GM19025 (cell line): ENCODE data around the gene TMEM145.

ENCODE experiments used
- ATAC-seq: cut with Tn5 transposase; IDR thresholded peaks from one replicate; pipeline ENCODE4 v1.9.1; 2021; ENCODE audit warnings: mild to moderate bottlenecking, low read depth, moderate library complexity; ENCODE audit not compliant: unreplicated experiment

Gene TMEM145

DNA sequence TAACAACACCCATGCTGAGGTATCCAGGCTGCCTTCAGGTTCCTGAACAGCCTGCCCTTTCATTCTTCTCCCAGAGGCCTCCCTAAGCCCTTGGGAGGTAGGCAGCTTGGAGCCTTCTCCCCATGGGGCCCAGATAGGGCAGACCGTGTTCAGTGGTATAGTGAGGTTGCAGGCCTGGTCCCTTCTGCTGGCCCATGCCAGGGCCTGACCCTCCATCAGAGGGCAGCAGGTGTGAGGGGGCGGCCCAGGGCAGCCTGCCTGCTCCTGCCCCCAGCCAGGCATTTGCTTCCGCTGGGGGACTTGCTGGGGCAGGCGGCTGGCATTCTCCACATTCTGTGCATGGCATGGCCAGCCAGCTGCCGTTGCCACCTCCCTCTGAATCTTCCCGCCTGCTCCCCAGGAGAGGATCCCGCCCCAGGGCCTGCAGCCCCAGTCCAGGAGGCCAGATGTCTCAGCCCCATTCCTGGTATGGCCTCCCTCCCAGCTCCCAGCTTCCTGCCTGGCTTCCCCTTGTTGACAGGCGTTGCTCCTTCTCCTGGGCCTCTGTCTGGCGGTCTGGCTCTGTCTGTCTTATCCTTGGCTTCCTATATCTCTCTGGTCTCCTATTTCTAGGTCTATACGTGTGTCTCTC lies 35.2 kb upstream of the TMEM145 start:
- no peak for ATAC-seq

DNA sequence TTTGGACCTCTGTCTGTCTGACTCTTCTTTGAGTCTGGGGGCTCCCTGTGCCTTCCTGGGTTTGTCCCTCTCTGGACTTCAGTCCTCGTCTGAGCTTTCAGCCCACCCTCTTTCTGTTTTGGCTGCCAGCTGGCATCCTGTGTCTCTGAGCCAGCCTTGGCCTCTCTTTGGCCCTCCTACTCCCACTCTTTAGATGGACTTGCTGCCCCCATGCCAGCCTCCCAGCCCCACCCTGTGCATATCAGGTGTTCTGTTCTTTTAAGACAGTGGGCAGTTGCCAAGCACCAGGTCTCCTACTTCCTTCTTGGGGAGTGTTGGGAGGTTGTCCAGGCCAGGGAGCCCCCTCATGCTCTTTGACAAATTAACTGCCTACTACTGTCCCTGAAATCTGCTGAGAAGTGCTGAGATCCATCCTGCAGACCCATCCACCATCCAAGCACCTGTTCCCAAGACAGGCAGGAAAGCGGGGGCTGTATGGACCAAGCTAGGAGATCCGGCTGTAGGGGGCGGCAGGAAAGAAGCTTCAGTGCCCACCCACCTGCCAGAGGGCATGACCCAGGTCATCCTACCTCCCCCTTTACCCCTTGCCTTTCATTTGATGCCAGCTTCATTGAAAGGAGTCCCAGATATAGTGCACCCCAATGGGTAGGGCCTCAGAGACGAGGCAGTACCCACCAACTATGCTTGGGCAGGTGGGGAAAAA lies 34.5 kb upstream of the TMEM145 start:
- ATAC-seq: no peak

DNA sequence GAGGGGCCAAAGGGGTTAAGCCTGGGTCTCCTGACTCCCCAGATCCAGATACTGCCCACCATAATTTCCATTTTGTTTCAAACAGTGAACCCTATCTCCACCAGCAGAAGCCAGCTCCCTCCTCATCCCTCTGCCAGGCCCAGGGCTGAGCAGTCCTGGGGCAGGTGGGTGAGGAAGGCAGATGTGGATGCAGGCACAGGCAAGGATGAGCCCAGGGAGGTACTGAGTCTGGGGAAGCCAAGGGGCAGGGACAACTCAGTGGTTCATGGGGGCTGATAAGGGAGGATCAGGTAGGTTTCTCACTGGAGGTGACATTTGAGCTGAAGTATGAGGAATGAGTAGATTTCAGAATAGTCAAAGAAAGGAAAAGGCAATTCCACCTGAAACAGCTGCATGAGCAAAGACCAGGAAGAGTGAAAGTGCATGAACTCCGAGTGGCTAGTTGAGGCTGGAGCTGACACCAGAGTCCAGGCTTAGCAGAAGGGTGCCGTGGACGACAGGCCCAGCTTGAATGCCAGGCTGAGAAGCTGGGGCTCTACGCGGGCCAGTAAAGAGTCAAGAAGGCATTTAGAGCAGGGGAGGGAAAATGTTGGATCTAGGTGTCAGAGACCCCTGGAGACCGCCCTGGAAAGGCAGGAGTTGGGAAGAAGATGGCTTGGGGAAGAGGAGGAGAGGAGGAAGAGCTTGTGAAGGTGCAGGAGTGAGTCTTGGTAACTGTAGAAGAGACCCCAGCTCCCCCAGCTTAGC lies 33.8 kb upstream of the TMEM145 start:
- no peak for ATAC-seq

DNA sequence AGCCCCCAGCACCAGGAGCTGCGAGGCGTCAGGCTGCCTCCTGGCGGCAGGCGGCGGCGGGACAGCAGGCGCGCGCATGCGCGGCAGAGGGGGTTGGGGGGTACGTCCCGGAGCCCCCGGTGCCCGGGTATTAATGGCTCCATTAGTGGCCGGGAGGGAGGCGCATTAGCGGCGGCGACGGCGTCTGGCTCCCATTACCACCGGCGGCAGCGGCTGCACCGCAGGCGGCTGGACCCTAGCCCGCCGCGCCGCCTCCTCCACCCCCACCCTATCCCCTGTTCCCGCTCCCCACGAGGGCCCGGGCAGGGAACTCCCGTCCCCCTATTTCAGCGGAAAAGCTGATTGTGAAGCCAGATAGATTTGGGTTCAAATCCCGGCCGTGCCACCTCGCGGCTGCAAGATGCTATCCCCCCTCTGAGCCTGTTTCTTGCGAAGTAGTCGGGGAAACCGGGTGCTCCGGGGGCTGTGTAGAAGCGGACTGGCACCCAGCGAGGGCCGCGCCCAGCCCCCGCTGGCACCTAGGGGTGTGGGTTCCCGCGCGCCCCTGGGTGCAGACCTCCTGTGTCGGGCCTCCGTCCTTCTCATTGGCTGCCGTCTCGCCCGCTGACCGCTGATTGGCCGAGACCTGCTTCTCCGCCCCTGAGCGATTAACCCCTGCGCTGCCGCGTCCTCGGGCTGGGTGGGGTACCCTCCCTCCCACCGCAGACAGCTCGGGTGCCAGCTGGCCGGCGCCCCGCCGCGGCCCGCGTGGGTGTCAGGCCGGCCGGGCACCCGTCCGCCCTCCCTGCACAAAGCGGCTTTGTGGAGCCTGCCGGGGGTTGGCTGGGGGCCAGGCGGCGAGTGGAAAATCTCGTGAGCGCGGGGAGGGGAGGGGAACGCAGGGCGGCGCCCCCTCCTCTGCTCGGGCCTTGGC lies 33.0 kb upstream of the TMEM145 start:
- peak; percentile 27 for ATAC-seq

DNA sequence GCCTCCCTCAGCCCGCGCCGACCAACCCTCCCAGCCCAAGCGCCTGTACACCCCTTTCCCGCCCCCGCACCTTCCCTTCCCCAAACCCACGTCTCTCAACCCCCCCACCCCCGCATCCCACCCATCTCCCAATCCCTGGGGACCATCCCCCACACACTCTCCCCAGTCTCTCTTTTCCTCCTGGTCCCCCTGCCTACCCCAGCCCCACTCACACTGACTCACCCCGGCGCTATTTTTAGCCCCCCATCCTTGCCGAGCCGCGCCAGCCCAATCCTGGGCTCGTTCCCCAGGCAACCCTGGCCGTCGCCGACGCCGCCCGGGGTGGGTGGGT lies 32.3 kb upstream of the TMEM145 start:
- ATAC-seq: no peak

DNA sequence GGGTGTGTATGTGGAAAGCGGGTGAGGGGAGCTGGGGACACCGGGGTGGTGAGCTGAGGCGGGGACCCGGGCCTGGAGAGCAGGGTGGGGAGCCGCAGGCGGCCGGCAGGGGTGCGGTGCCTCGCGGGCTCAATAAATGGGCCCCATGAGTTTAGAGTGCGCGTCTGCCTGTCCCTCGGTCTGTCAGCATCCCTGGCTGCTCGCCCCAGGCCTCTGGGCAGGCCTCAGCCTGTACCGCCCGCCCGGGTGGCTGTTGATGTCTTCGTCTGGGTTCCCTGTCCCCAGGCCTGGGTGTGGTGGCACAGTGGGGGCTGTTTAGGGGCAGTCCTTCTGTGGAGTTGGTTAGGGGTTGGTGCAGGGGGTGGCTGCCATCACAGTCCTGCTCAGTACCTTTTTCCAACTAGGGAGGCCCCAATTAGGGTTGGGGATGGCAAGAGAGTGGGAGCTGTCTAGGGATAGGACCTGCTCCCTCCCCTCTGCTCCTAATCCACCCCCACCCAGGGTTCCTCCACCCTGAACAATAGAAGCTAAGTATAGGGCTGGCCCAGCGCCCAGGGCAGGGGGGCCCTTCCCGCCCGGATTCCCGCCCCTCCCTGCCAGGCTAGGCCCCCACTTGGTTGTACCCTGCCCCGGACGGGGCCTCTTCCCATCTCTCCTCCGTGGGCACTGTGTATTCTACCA lies 31.8 kb upstream of the TMEM145 start:
- no peak for ATAC-seq

DNA sequence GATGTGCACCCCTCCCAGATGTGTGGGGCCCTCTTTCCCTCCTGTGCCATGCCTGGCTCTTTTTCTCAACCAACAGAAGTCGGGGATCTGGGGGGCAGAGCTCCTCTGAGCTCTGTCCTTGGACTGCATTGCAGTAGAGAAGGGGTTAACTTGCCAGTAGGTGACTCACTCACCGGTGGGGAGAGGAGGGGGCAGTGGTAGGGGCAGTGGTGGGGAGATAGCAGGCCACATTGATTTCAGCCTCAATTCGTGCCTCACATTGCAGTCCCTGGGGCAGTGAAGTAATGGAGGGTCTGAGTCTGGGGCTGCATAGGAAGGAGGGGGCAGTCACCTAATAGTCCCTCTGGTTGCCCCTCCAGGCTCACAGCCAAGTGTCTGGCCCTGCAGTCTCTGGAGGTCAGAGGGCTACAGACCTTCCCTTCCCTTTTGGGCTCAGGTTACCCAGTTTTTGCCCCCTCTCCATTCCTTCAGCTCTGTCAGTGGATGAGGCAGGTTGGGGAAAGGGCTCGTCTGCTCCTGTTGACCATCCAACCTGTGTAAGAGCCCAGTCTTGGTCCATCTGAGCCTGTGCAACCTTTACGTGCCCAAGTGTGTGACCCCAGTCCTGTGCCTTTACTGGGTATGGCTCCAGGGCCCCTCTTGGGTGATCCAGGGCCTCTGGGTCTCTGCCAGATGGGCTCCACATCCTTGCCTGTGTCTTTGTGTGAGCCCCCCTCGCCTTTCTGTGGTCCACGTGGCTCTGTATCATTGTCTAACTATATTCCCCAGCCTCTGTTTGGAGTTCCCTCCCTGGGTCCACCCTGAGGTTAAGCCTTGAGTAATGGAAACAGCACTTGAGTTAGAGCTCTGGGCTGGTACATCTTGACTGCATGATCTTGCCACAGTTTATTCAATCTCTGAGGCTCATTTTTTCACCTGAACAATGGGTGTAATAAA lies 31.0 kb upstream of the TMEM145 start:
- ATAC-seq: no peak

DNA sequence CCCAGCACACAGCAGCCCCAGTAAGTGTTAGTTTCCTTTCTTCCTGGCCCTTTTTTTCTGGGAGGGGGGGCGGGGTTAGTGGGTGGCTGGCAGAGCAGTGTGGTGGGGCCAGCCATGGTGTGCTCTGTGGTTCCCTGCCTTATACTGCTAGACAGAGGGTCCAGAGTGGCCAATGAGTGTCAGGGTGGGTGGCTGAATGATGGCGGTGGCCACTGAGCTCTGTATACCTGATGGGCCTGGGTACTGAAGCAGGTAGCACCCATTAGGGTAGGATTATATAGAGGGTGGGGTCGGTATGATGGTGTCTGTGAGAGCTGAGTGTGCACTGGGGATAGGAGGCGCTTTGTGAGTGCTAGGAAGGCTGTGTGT lies 30.3 kb upstream of the TMEM145 start:
- ATAC-seq: no peak

DNA sequence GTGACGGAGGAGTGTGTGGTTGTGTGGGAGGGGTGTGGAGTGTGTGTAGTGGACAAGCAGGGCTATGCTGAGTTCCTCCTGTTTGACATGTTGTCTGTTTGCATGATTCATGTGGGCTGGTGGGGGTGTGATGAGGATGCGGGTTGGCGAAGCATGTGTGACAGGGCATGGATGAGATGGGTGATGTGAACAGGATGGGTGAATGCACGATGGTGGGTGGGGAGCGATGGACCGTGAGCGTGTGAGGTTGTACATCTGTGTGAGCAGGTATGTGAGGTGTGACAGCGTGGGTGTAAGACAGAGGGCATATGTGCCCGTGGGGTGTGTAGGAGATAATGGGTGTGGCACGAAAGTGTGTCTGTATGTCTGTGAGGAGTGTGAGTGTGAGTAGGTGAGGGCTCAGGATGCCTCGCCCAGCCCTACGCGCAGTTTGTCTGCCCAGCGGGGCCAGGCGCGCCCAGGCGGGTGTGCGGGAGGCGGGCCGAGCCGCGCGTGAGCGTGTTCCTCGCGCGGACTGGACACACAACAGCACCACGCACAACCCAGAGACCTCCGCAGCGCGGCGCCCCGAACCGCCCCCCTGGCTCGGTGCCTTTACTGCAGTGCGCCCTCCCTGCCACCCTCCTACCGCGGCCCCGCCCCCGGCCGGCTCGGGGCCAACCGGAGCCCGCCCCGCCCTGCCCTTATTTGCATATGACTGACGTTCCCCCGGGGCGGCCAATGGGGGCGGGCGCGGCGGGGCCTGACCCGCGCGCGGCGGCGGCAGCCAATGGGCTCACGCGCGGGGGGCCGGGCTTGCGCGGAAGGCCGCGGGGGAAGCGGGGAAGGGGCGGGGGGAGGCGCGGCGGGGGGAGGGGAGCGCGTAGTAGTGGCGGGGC lies 29.7 kb upstream of the TMEM145 start:
- peak; percentile 48 for ATAC-seq

DNA sequence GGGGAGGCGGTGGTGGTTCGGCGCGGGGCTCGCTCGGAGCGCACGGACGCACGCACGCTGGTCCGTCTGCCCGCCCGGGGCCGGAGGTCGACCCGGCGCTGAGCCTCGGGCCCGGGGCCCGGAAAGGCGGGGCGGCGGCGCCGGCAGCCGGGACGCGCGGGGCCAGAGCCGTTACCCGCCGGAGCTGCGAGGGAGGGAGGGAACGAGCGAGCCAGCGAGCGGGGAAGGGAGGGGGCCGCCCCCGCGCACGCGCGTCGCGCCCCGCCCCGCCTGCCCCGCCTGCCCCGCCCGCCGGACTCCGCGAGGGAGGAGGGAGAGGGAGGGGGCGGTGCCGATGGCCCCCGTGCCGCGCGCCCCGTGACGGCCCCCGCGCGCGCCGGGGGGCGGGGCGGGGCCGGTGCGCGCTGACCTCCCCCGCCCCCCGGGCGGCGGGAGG lies 29.0 kb upstream of the TMEM145 start:
- ATAC-seq: peak; percentile 41

DNA sequence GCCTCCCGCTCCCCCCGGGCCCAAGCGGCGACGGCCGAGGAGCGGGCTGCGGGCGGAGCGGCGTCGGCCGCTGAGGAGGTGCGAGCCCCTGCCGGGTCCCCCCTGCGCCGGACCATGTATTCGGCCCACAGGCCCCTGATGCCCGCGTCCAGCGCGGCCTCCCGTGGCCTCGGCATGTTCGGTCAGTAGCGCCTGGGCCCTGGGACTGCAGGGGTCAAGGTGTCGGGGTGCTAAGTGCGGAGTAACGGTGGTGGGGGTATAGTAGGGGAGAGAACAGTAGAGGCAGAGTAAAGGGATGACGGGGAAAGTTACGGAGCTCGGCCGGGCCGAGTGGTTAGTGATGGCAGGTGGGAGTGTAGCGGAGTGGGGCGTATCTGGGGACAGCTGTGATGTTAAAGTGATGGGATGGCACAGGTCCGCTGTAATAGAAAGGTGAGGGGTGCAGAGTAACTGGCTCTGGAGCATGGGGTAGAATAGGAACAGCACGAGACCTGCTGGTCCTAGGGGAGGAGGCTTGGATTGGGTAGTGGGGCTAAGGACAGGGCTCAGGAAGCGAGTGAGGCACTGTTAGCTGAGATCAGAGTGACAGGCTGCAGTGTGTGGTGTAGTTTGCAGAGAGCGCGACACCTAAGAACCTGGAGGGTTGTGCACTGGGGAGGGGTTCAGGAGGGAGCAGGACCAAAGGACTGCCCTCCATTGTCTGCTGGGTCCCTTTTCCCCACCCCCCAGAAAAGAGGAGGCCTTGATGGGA lies 28.3 kb upstream of the TMEM145 start:
- no peak for ATAC-seq

DNA sequence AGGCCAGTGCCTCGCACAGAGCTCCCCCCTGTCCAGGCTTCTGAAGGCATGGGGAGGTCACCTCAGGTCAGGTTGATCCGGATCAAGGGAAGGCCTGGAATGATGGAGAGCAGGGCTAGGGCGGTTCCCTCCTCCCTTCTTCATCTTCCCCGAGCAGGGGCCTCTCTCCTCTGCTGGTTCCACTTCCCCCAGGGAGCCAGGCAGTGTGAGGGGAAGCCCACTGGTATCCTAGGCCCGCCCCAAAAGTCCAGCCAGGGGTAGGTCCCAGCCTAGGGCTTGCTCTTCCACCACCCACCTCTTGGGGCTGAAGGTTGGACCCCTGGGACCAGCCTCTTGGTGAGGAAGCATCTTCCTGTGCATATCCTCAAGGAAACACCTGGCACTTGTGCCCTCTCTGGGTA lies 27.6 kb upstream of the TMEM145 start:
- ATAC-seq: no peak

DNA sequence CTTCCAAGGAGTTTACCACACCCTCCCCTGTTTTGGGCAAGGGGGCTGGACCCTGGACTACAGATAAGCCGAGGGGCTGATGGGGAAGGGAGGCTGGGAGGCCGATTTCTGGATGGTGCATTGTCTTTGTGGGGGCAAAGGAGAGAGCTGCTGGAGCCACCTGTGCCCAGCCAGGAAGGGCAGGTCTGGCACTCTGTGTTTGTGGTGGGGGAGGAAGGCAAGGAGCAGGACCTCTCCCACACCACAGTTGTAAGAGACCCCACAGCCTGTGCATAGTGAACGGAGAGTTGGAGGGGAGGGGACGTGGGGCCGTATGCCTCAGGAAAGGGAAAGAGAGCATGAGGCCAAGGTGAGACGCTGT lies 27.1 kb upstream of the TMEM145 start:
- no peak for ATAC-seq

DNA sequence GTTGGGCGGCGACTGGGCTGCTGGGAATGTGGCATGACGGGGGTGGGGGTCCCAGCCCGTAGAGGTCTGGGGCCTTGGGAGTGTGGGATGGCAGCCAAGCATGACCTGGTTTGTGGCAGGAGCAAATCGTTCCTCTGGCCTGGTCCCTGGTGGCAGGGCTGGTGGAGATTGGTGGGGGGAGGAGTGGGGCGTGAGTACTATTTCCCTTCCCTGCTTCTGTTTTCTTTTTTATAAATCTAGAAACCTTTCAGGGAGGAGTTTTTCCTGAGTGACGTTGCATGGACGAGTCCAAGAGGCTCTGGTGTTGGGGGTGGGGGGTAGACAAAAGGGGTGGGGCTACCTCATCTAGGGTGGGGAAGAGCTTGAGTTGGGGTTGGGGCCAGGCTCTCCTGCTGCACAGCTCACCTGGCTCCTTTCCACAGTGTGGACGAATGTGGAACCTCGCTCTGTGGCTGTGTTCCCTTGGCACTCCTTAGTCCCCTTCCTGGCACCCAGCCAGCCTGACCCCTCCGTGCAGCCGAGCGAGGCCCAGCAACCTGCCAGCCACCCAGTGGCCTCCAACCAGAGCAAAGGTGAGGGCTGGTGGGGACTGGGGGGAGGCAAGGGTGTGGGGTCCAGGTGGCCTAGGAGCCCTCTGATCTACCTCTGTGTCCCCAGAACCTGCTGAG lies 26.6 kb upstream of the TMEM145 start:
- ATAC-seq: no peak

DNA sequence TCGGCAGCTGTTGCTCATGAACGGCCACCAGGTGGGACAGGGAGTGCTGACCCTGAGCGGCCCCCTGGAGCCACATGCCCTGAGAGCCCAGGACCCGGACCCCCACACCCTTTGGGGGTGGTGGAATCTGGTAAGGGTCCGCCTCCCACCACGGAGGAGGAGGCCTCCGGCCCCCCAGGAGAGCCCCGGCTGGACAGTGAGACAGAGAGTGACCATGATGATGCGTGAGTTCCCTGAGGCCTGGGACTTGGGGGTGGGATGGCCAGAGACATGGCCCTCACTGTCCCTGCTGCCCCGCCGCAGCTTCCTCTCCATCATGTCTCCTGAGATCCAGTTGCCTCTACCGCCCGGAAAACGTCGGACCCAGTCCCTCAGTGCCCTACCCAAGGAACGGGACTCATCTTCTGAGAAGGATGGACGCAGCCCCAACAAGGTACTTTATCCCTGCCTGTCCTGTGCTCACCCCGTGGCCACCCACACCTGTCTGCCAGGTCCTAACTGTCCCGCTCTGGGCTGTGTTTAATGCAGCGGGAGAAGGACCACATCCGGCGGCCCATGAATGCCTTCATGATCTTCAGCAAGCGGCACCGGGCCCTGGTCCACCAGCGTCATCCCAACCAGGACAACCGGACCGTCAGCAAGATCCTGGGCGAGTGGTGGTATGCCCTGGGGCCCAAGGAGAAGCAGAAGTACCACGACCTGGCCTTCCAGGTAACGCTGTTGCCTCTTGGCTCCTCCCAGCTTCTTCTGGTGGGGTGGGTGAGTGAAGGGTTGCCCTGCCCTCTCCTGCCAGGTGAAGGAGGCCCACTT lies 25.9 kb upstream of the TMEM145 start:
- no peak for ATAC-seq

DNA sequence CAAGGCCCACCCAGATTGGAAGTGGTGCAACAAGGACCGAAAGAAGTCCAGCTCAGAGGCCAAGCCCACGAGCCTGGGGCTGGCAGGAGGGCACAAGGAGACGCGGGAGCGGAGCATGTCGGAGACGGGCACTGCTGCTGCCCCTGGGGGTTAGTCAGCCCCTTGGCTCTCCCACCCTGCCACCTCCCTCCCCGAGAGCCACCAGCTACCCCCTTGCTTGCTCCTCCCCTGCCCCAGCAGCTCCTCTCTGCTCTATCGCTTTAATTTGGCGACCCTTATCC lies 25.3 kb upstream of the TMEM145 start:
- no peak for ATAC-seq

DNA sequence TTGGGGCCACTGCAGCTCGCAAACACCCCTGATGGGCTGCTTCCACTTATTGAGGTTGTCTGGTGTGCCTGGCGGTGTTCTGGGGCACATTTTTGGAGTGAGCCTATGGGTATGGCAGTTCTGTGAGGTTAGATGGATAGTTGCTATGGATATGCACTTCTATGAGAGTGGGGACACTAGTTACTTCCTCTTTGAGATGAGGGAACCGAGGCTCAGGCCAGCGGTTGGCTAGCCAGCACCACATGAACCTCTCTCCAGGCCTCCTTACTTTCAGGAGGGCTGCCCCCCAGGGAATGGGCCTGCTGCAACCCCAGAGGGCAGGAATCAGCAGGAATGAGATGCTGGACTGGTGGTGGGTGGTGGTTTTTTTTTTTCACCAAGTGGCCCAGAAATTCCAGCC lies 24.7 kb upstream of the TMEM145 start:
- no peak for ATAC-seq
